H54 (cell line): Measurements from ENCODE around the gene CGB8.
"Not testable (repeated sequence)": the region's sequence is repeated elsewhere in the genome, so short reads cannot be mapped to it uniquely, and the experiment has no call there.

Experiments
- DNase-seq: peaks from one replicate; pipeline ENCODE4 v3.0.0; 2011; ENCODE audit warnings: low spot score, mixed read lengths; ENCODE audit not compliant: insufficient read length
- FAIRE-seq: peaks from 3 replicates; lab custom pipeline; 2011; peaks lifted over from hg19 to GRCh38; lab: Jason Lieb, UNC
- POLR2A ChIP-seq: IDR thresholded peaks from 2 replicates; pipeline ENCODE4 v1.6.1; 2011; ENCODE audit warnings: low read depth, mild to moderate bottlenecking, low read length

CGB8 gene

DNA sequence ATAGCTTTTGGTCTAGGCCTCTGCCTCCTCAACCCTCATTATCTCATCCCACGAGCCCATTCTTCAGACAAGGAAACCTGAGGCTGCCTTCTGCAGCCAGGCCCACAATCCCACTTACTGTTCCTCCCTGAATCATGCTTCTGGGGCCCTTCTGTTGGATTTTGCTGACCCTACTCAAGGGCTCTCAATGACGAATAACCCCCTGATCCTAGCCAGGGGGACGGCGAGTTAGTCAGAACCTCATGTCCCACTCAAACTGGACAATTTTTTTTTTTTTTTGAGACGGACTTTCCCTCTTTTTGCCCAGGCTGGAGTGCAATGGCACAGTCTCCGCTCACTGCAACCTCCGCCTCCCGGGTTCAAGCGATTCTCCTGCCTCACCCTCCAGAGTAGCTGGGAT is 26.8 kb downstream of the CGB8 start:
- no peak for DNase-seq
- TF ChIP-seq POLR2A: no peak
- no peak for FAIRE-seq

DNA sequence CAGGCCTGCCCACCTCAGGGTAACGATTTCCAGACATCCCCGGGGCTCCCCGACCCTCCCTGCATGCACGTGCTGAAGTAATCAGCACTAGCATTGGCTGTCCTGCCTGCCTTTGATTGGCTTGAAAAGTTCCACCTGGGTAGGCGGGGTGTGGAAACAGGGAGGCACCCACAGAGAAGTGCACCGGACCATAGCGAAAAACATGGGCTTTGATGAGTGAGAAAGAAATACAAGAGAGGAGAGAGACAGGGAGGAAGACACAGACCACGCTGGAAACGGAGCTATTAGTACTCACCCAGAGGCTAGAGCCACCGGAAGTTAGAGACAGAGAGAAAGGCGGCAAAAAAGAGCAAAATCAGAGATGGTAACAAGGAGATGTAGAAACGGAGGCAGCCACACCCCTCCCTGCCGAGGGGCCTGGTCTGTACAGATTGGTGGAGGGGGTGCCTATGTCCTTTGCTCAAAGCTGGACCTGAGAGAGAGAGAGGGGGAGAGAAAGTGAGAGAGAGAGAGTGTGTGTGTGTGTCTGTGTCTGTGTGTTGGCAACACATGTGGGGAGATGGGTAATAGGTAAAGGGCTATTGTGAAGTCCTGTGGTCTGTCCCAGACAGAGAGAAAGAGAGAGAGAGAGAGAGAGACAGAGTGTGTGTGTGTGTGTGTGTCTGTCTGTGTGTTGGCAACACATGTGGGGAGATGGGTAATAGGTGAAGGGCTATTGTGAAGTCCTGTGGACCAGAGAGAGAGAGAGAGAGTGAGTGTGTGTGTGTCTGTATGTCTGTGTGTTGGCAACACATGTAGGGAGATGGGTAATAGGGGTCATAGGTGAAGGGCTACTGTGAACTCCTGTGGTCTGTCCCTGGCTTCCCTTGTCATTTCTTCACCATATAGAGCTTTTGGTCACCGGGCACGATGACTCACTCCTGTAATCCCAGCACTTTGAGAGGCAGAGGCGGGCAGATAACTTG is 27.7 kb downstream of the CGB8 start:
- DNase-seq (no peak), FAIRE-seq (no peak)
- no peak for TF ChIP-seq POLR2A

DNA sequence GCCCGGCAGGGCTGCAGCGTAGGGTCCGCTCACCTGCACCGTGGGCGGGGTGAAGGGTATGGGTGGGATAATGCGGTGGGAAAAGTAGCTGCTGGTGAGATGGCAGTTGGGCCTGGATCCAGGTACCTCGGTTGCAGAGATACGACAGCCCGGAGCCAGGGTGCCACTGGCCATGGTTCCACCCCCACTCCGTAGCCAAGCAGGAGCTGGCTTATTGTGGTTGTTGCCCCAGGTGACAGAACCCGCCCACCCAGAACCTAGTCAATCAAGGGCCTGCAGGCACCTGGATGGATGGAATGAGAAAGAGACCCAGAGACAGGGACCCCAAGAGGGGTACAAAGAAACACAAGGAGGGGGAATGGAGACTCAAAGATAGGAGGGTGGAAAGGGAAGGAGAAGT is 28.6 kb downstream of the CGB8 start:
- FAIRE-seq (no peak), DNase-seq (no peak)
- no peak for TF ChIP-seq POLR2A

DNA sequence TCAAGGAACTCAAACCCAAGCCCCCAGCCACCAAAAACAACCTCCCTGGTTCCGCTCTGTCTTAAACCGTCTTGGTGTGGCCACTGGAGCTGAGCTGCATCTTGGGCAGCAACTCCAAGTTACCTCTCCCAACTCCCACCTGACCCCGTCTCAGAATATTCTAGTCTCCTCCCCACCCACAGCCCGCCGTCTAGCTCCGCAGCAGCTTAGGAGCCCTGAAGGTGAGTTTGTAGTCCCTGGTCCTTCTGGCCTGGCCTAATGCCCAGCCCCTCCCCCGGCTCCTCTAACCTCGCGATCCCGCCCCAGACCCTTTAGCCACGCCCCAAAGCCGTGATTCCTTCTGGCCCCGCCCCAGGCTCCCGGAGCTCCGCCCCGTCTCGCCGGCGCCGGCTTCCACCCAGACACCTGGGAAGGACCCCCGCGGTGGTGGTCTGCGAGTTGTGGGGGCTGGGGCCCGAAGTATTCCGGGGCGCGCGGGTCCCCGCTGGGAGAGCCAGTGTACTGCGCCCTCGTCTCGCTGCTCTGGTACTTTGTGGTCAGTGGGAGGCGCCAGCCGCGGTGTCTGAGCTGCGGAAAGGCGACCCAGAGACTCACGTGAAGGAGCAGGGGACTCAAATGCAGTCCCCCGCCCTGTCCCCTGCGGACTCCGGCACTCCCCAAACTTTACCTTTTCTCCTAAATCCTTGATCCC is 29.5 kb downstream of the CGB8 start:
- peak; percentile 37 for DNase-seq
- no peak for FAIRE-seq
- TF ChIP-seq POLR2A: no peak

DNA sequence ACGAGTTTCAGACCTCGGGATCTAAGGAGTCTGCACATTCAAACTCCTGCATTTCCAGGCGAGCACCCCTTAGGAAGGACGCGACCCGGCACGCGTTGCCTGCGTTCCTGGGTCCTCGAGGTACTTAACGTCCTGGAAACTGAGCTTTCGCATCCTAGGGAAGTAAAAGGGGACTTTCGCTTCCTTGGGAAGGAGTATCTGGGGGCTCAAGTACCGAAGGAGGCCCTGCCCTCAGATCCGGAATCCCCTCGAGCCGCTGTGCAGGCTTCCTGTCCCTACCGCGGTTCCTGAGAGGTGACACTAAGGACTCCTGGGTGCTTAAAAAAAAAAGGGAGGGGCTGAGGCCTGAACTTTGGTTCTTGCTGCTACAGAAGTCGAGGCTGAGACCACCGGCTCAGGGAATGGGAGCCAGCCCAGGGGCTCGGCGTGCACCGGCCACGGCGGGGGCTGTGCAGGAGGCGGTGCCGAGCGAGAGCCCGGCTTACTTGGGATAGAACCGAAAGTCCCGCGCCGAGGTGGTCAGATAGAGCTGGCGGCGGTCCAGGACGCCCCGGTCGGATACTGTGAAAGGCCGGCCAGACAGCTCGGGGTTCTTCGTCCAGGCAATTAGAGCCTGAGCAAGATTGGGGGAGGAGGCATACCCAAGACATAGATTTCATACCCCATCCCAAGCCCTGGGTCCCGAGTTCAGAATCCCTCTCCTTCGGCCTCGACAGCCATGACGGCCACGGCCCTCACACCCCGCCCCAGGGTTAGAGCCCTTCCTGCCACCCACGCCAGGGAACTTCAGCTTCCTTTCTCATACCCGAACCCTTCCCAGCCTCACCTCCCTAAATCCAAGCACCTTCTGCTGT is 30.3 kb downstream of the CGB8 start:
- peak; percentile 23; the same call in 1 of the 2 replicates for TF ChIP-seq POLR2A
- FAIRE-seq, DNase-seq: not testable (repeated sequence)

DNA sequence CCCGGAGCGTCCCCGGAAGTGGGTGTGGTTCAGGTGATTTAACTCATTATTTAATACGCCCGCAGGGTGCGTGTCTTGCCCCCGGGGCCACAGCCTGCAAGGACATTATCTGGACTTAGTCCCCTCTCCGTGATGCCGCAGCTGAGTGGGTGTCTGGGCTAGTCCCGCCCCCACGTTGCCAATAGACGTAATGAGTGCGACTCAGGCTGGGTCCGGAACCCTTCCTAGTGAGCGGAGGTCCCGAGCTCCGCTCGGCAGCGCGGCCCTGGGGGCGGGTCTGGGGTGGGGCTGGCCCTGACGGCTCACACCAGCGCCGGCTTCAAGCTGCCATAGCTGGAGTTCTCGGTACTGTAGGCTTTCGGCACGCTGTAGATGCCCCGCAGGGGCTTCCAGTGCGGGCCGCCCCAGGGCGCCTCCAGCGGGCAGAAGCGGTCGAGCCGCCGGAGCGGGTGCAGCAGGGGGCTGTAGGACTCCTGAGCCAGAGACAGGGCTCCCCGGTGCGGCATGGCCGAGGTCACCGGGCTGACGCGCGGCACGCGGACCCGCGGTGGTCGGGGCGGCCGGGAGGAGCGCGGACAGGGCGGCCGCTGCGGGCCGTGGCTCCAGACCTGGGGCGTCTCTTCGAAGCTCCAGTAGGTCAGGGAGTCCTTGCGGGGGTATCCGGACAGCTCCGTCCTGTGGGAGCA is 31.1 kb downstream of the CGB8 start:
- FAIRE-seq (no peak), DNase-seq (peak; percentile 59)
- 0 out of 2 replicates have a peak, but pooled peaks have one; percentile 19 for TF ChIP-seq POLR2A

DNA sequence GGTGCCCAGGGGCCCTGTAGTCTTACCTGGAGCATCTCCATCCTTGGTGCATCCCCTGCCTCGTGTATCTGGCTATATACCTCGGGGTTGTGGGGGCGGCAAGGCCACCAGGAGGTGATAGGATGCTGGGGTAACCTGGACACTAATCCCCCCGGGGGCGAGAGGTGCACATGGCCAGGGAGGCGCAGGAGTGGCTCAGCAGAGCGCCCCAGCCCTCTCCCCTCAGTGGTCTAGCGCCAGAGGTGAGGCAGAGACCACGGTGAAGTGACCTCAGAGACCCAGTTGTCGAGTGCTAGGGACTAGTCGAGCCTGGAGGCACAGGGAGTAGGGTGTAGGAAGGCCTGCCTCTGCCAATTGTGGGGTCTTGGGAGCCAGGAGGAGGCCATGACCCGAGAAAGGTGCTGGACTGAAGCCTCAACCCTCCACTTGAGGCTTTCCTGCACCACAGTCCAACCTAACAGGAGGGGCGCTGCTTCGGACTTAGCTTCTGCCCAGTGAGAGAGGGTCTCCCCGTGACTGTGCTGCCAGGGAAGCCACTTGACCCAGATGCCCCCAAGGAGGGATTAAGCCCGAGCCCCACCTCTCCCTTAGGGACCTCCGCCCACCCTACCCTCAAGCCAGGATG is 31.8 kb downstream of the CGB8 start, which contains the start of gene LHB:
LHB (minus strand) TSS at position 51 of the 625 bp plus-strand sequence; CDS start at position 41, 10 bp downstream.
- DNase-seq (no peak), FAIRE-seq (no peak)
- TF ChIP-seq POLR2A: no peak

DNA sequence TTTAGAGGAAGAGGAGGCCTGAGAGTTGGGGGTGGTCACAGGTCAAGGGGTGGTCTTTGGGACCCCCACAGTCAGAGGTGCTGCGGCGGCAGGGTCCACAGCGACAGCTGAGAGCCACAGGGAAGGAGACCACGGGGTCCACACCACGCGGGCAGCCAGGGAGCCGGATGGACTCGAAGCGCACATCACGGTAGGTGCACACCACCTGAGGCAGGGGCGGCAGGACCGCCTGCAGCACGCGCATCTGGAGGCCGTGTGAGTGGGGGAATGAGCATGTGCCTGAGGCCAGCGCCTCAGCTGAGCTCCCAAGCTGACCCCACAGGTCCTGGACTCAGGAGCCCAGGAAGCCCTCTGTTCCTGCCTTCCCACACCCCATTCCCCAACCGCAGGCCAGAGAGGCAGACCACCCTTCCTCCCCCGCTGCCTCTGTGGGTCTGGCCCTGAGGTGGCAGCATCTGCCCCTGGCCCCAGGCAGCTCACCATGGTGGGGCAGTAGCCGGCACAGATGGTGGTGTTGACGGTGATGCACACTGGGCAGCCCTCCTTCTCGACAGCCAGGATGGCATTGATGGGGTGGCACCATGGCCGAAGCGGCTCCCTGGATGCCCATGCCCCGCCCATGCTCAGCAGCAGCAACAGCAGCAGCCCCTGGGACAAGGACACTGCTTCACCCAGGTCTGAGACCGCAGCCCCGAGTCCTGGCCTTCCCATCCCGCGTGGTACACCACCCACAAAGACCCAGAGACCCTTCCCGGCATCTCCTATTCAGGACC is 32.7 kb downstream of the CGB8 start:
- no peak for FAIRE-seq
- DNase-seq: no peak
- TF ChIP-seq POLR2A: no peak

DNA sequence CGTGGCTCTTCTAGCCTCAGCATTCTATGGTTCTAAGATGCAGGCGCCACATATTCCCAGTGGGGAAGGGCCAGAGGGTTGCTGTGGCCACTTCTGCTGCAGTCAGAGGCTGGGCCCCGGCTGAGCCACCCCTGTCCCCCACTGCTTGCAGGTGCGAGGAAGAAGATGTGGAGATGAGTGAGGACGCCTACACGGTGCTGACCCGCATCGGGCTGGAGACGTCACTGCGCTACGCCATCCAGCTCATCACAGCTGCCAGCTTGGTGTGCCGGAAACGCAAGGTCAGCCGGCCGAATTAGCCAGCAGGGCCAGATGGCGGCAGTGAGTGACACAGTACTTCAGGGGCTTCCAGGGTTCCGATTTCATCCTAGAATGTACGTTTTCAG is 34.0 kb downstream of the CGB8 start:
- FAIRE-seq (no peak), DNase-seq (no peak)
- no peak for TF ChIP-seq POLR2A

DNA sequence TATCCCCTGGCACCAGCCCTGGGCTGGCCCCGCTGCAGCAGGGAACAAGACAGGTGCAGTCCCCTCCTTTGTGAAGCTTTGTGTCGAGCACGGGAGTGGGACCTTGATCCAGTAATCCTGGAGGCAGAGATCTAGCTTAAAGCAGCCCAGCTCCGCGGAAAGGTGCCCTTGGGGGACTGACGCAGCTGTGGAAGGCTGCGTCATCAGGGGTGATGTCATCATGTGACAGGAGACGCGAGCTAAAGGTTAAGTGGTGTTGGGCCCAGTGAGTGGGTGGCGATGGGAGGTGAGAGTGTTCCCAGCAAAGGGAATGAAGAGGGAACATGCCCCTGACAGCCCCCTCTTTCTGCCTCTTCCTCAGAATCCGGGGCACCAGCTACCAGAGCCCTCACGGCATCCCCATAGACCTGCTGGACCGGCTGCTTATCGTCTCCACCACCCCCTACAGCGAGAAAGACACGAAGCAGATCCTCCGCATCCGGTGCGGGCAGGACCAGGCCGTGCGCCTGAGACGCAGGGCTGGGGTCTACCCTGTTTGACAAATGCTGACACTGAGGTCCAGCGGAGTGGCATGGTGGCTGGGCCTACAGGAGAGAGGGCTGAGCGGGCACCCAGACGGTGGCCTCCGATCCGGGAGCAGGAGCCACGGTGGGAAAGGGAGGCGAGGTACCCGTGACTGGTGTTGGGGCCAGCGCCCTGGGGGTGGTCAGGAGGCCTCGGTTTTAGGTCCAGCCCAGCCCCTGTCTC is 34.6 kb downstream of the CGB8 start:
- no peak for TF ChIP-seq POLR2A
- DNase-seq (no peak), FAIRE-seq (no peak)

DNA sequence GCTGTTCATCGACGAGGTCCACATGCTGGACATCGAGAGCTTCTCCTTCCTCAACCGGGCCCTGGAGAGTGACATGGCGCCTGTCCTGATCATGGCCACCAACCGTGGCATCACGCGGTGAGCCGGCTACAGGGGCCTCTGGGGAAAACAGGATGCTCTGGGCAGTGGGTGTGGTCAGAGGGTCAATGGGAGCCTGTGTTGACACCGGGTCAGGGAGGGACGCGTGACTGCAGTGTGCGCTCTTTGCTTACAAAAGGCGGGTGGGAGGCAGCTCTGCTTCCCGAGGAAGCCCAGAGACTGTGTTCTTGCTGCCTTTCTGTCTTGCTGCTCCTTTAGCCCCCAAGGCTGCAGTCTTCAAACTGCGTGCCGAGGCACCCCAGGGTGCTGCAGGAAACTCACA is 37.7 kb downstream of the CGB8 start:
- FAIRE-seq (no peak), DNase-seq (no peak)
- TF ChIP-seq POLR2A: no peak
